Muscle layer of duodenum (tissue), 2 donors: ENCODE measurements around the gene FOXC1.

Experiments
- H3K27ac ChIP-seq: one replicate; pipeline ENCODE4 v1.7.0; 2013; ENCODE audit warnings: mild to moderate bottlenecking, low read length
- H3K27me3 ChIP-seq: one replicate; pipeline ENCODE4 v1.7.0; 2013; ENCODE audit warnings: low read depth, mild to moderate bottlenecking, control low read depth, low read length
- H3K36me3 ChIP-seq, 2 donors: one replicate each; pipeline ENCODE4 v1.7.0; 2013; ENCODE audit warnings: low read length in 2 of 2, control low read depth in 1 of 2, mild to moderate bottlenecking in 1 of 2; ENCODE audit not compliant: insufficient read depth in 2 of 2, control insufficient read depth in 1 of 2
- H3K4me1 ChIP-seq, 2 donors: one replicate each; pipeline ENCODE4 v1.7.0; 2013; ENCODE audit warnings: low read length in 2 of 2, mild to moderate bottlenecking in 2 of 2, control low read depth in 1 of 2, moderate library complexity in 1 of 2; ENCODE audit not compliant: insufficient read depth in 2 of 2, control insufficient read depth in 1 of 2
- H3K4me3 ChIP-seq, 2 donors: one replicate each; pipeline ENCODE4 v1.7.0; 2013; ENCODE audit warnings: low read length in 2 of 2, low read depth in 1 of 2, mild to moderate bottlenecking in 1 of 2
- H3K9me3 ChIP-seq, 2 donors: one replicate each; pipeline ENCODE4 v1.7.0; 2013; ENCODE audit warnings: low read length in 2 of 2, control low read depth in 1 of 2, mild to moderate bottlenecking in 1 of 2; ENCODE audit not compliant: control insufficient read depth in 1 of 2
- donor health status: healthy.

Gene FOXC1

DNA sequence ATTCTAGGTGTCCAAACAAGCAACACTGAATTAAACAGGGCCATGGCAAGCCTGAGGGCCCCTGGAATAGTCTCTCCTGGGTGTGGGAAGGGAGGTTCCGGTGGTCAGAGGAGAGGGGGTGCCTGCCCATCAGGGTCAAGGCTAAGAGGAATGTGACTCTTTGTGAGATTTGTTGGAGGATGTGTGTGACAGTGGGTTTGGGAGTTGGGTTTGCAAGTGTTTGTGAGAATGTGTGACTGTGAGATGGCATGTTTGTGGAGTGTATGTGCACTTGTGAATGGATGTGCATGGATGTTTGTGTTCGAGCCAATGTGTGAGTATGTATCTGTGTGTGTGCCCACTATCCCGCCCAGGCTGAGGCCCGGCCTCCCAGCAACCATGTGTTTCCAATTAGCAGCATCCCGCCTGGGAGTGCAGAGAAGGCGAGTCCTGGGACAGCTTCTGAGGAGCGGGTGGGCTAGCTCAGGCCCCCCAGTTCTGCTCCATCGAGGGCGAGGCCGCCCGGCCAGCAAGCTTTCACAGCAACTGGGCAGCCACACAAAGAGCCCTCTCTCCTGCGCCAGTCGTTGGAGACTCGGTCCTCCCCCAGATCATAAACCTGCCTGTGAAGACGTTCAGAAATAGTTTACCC, 12.6 kb downstream of the FOXC1 start:
- Histone ChIP-seq H3K9me3 (no peaks in the 10 kb centered on the region), H3K36me3 (no peaks in the 10 kb centered on the region), H3K4me1 (peaks cover 4 to 33% of the 10 kb centered on the region in 2 donors), H3K27ac (no peak overlapping the region), H3K27me3 (peaks cover 65% of the 10 kb centered on the region), H3K4me3 (no peak overlapping the region)

DNA sequence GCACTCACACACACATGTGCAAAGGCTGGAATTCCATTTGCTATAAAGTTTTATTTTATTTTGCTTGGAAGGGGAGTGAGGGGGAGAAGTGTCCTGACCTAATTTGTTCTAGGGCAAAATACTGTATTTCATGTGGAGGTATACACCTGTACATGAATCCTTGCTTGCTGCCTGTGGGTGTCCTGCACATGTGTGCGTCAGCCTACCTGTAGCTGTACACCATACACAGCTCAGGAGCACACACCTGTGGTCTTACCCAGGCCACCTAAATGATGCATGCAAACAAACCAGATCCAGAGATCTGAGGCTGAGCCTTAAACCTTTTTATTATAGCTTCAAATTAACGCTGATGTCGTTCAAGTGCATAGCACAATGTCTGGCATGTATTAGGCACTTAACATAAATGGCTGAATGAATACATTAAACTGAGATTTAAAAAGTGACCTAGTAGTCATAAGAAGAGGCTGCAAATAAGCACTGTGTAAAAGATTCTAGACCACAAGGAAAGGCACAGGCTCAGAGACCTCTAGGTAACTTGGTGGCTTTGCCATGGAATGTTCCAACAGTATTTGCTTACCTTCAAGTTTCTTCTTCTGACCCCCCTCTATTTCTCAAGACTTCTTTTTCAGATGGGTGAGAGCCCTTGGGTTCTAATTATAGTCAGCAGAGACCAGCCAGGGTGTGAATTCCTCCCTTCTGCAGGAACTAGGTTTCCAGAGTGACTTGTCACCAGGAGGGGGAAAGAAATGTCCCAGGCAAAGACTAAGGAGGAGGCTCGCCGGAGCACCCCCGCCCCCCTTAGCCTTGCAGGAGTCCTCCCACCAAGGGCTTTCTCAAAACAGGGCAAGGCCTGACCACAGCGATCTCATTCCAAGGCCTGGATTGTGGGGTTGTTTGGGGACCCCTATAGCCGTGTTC, 13.4 kb downstream of the FOXC1 start:
- Histone ChIP-seq H3K4me1 (peaks cover 4 to 33% of the 10 kb centered on the region in 2 donors), H3K36me3 (no peaks in the 10 kb centered on the region), H3K27me3 (peaks cover 62% of the 10 kb centered on the region), H3K9me3 (no peaks in the 10 kb centered on the region), H3K27ac (no peak overlapping the region), H3K4me3 (no peak overlapping the region)

DNA sequence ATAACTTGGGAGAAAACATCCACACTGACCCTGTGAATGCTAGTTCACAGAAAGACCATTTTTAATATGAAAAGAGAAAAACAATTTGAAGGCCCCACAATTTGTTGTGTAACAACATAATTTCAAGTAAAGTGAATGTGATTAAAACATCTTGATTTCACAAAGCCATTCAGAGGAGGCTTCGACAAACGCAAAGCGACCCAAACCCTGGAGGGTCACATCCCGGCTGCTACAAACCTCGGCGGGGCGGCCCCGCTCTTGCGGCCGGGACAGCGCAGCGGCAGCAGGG, 14.0 kb downstream of the FOXC1 start:
- no peak overlapping the region for H3K27ac ChIP-seq
- peaks cover 4 to 33% of the 10 kb centered on the region in 2 donors for H3K4me1 ChIP-seq
- H3K4me3 ChIP-seq = no peak overlapping the region
- no peaks in the 10 kb centered on the region for H3K9me3 ChIP-seq
- no peaks in the 10 kb centered on the region for H3K36me3 ChIP-seq
- peaks cover 60% of the 10 kb centered on the region for H3K27me3 ChIP-seq

DNA sequence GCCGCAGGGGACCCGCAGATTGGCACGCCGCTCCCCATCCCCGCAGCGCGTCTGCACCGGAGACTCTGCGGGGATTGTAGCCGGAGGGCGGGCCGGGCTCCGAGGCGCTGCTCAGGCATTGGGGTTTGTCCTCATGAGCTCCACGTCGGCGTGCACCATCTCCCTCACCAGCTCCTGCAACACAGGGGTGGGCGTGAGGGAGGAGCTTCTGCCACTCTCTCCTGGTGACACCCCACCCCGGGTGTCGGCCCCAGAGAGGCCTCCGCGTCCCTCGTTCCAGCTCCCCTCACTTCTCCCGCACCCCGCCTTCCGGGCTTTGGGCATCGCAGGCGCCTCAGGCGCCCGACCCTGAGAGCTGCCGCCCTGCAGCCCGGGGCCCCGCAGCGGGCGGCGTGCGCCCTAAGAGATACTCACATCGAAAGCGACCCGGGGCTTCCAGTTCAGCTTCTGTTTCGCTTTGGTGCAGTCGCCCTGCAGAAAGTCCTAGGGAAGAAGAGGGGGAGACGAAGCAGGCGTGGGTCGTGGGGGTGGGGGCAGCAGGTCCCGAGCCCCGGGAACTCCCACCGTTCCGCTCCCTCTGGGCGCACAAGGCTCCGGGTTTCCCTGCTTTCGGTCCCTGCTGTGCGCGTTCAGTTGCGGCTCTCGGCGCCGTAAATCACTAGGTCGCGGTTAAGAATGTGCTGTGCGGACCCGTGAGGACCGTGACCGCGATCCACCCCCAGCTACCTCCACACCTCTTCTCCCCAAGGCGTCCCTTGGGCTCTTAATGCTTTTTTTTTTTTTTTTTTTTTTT, 14.5 kb downstream of the FOXC1 start:
- H3K9me3 ChIP-seq = no peaks in the 10 kb centered on the region
- H3K36me3 ChIP-seq = no peaks in the 10 kb centered on the region
- peaks cover 55% of the 10 kb centered on the region for H3K27me3 ChIP-seq
- H3K4me3 ChIP-seq = peak overlapping the region; percentile 34 to 62
- no peak overlapping the region for H3K27ac ChIP-seq
- H3K4me1 ChIP-seq = peaks cover 4 to 33% of the 10 kb centered on the region in 2 donors

DNA sequence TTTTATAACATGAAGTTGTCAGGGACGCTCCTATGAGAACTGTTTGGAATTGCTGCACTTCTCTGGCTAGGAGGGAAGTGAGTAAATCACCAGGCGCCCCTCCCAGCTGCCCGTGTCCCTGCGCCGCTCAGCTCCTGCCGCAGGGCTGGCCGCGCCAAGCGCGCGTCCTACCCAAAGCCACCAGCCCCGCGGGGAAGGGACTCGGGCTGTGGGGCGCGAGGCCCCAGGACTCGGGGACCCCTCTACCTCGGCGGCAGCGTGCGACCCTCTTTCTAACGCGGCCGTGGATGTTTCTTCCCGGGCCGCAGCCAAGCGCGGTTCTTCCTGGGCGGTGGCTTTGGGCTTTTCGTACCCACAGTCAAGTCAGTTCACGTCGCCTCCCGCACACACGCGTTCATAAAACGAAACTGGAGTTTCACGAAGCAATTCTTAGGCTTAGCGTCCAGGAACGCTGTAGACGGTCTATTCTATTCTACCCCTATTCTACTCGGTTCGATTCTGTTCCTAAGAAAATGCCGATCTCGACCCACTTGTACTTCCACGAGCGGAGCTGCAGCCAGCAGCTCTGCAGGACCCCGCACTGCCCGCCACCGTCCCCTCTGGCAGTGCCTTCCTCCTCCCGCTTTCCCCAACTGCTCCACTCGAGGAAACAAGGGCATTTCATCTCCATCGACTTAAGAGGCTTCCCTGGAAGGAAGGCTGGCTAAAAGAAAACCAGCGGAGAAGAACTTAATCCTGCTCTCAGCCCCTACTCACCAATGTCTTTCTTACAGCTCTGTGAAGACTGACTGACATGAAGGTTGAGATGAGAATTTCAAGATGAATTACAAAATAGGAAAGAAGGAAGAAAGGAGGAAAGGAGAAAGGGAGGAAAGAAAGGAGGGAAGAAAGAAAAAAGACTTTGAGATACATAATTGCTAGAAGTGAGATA, 15.4 kb downstream of the FOXC1 start:
- no peaks in the 10 kb centered on the region for H3K36me3 ChIP-seq
- H3K27me3 ChIP-seq = peaks cover 47% of the 10 kb centered on the region
- H3K27ac ChIP-seq = no peak overlapping the region
- H3K9me3 ChIP-seq = no peaks in the 10 kb centered on the region
- peak overlapping the region; percentile 62 to 73 for H3K4me3 ChIP-seq
- H3K4me1 ChIP-seq = peaks cover 4 to 24% of the 10 kb centered on the region in 2 donors

DNA sequence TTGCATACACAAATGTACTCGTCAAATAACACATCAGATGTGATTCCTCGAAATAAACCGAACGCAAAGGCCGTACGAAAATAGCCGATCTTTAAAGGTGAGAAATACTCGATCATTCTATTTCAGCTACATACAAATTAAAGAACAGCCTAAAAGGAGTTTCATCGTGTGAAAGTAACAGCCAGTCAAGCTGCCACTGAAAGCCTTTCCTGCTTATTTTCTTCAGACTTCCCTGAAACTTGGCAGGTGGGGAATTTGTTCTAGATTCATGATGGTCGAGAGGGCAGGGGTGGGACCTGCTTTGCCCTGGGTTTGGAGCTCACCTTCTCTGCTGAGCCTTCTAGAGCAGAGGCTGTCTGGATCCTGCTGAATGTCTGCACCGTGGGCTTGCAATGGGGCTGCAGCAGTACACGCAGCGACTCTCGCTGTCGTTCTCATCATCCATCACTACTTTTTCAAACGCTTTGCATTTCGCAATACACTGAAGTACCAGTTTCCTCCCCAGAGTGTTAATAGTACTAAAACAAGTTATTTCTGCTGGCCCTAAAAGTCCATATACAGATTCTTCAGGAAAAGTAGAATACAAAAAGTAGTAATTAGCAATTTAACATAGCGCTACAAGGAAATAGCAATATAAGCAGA, 16.2 kb downstream of the FOXC1 start:
- Histone ChIP-seq H3K9me3 (no peaks in the 10 kb centered on the region), H3K4me1 (peaks cover 4 to 21% of the 10 kb centered on the region in 2 donors), H3K4me3 (peak overlapping the region; percentile 62 to 73), H3K27ac (no peak overlapping the region), H3K36me3 (no peaks in the 10 kb centered on the region), H3K27me3 (peaks cover 40% of the 10 kb centered on the region)

DNA sequence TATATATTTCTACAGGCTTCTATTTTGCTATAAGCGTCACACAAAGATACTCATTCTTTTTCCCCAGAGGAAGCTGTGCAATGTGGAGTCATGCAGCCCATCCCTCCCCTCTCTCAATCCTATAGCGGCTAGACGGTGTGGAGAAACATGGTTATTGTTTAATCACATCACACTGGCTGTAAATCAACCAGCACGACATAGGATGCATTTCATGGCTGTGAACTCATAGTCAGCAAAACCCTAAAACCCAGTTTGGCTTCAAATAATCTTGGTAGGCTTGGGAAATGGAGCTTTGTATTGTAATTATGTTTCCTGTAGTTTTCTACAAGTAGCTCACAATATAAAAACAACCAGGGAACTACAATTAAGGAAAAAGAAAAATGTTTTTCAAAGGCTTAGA, 16.8 kb downstream of the FOXC1 start:
- Histone ChIP-seq H3K4me3 (no peak overlapping the region), H3K9me3 (no peaks in the 10 kb centered on the region), H3K36me3 (no peaks in the 10 kb centered on the region), H3K27ac (no peak overlapping the region), H3K4me1 (peaks cover 4 to 21% of the 10 kb centered on the region in 2 donors), H3K27me3 (peaks cover 35% of the 10 kb centered on the region)

DNA sequence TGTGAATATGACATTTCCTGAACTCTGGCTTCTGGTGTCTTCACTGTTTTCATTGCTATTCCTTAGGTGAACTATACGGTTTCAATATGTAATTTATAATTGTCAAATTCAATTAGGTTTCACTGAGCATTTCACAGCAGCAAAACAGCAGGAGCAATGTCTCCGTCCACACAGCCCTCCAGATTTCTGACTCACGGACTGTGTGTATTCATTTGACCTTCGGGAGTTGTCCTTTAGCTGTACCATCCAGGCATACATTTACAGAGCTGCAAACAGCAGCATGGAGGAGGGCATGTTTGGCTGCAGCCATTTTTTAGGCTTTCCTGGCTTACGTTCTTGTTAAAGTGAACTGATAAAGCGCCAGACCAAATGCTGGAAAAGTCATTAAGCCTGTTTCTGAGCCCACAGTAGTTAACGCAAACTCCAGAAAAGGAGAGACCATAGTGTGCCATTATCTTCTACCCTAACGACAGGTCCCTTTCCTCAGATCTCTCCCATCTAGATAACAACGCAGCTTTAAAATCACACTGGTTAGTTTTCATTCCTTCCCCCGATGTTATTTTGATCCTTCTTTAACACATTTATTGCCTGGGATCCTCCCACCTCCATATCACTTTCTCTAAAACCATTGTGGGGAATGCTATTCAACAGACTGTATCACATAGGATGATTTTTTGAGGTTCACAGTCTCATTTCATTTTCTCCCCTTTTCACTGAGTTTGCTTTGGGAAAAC, 18.3 kb downstream of the FOXC1 start:
- Histone ChIP-seq H3K36me3 (no peaks in the 10 kb centered on the region), H3K4me3 (no peak overlapping the region), H3K4me1 (peaks cover 4 to 21% of the 10 kb centered on the region in 2 donors), H3K27me3 (peaks cover 26% of the 10 kb centered on the region), H3K27ac (no peak overlapping the region), H3K9me3 (no peaks in the 10 kb centered on the region)

DNA sequence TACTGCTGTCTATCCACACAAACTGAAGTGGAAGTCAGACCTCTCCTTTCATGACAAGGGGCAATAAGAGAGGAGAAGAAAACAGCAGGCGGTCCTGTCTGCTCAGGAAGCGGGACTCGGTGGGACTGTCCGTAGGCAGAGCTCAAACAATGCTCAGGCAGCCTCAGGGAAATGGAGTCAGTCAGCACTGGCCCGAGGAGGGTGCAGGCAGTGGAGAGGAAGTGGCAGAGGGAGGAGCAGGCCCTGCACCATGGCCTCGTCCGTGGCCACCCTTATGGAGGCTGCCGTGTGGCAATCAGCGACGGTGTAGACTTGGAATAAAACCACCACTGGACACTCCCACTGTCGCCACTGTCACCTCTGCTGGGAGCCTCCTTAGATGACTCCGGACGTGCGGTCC, 19.6 kb downstream of the FOXC1 start:
- Histone ChIP-seq H3K4me3 (no peak overlapping the region), H3K27ac (no peak overlapping the region), H3K9me3 (no peaks in the 10 kb centered on the region)

More for the DNA sequence above, 19.6 kb downstream of the FOXC1 start:
- H3K4me1 ChIP-seq = peaks cover 4 to 16% of the 10 kb centered on the region in 2 donors
- peaks cover 26% of the 10 kb centered on the region for H3K27me3 ChIP-seq
- H3K36me3 ChIP-seq = peaks cover 0 to 3% of the 10 kb centered on the region in 2 donors
